Stimulated activated CD4-positive, alpha-beta T cell treated with anti-CD3 and anti-CD28 coated beads, Interleukin-1b, Interleukin-23, amount 100 ng/mL, for 4 hours (primary cell): Measurements from ENCODE around the gene OSTC.
A peak's percentile ranks its signal among the peaks of the same experiment; 100 is the strongest.

ENCODE experiments used
- DNase-seq, 2 donors: peaks; one replicate each; pipeline ENCODE4 v3.0.0-alpha.2; 2020; ENCODE audit warnings: low read depth in 2 of 2

The OSTC gene

GRCh38 chr4:108650212-108651013 is at the start of gene OSTC:
TSS of gene OSTC (plus strand) at chr4:108650599. CDS start at chr4:108650656, 57 bp downstream.
- peak; percentile 92 to 93 for DNase-seq

DNA sequence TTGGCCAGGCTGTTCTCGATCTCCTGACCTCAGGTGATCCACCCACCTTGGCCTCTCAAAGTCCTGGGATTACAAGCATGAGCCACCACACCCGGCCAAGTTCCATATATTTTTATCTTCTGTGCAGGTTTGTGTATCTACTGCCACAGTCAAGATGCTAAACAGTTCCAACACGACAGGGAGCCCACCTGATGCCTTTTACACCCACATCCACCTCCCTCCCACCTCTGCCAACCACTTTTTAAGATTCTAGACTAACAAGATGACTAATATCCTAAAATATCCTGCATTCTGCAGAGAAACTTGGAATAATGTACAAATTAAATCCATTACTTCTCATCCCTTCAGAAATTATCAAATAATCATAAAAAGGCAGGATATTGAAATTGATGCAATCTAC is 49.3 kb upstream of the OSTC start:
- DNase-seq = no peak

DNA sequence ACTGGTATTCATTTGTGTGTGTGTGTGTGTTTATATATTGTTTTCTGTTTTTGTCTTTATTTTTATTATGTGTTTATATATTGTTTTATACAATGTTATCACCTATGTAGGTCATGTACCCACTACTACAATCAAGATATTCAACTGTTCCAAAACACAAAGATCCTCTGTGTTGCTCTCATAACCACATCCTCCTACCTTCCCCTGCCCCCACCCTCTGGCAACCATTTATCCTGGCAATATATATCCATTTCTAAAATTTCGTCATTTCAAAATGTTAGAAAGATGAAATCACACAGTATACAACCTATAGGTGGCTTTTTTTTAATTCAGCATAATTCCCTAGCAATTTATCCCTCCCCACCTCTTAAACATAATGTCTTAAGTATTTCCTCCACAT is 48.9 kb upstream of the OSTC start:
- no peak for DNase-seq

DNA sequence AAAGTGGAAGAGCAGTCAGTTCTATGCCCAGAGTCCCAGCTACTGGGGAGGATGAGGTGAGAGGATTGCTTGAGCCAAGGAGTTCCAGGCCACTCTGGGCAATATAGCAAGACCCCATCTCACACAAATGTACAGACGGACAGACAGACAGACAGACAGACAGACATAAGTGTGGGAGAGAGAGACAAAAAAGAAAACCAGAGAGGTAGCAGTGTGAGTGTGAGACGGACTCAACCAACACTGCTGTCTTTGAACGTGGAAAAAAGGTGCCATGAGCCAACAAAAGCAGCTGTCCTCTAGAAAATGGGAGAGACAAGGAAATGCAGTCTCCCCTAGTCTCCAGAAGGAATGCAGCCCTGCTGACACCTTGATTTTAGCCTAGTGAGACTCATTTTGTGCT is 48.2 kb upstream of the OSTC start:
- no peak for DNase-seq

DNA sequence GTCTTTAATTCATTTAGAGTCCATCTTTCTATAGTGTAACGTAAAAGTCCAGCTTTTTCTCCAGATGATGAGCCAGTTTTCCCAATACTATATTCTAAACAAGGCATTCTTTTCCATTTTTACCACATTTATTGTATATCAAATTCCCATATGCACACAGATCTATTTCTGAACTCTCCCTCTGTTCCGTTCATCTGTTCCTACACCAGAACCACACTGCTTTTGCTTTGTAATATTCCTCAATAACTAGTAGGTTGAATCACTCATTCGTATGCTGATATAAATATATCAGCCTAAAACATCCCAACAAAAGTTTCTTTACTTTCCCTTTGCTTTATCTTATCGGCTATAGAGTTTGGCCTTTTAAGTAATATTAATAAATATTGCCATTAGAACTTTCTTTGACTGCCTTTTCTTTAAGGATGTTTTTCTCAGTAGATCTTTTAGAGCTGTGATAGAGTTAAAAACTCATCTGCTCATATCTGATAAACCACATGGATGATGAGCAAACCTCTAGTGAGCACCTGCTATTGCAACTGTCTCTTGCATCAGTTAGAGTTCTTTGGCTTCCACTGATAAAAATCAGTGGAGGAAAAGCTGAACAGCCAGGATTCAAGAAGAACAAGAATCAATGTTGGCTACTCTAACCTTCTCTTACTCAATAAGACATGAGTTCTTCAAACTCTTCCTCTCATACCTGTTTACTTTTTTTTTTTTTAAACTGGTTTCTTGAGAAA is 43.2 kb upstream of the OSTC start:
- no peak for DNase-seq

GRCh38 chr4:108611365-108611764 is 39.0 kb upstream of the OSTC start:
- DNase-seq = no peak

DNA sequence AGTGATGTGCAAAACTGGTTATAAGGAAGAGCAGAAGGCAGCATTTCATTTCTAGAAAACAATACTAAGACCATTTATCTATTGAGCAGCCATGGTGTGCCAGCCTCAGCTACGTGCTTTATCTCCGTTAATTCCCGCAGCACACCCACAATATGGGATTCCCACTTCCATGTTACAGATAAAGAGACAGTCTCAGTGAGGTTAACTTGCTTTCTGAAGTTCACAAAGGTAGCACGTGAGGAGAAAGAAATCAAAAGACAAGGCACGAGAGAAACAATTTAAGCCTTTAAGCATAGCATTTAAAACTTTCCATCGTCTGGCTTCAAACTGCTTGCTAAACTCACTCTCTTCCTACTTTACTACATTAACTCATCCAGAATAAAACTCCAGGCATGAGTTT is 38.0 kb upstream of the OSTC start:
- DNase-seq = no peak

DNA sequence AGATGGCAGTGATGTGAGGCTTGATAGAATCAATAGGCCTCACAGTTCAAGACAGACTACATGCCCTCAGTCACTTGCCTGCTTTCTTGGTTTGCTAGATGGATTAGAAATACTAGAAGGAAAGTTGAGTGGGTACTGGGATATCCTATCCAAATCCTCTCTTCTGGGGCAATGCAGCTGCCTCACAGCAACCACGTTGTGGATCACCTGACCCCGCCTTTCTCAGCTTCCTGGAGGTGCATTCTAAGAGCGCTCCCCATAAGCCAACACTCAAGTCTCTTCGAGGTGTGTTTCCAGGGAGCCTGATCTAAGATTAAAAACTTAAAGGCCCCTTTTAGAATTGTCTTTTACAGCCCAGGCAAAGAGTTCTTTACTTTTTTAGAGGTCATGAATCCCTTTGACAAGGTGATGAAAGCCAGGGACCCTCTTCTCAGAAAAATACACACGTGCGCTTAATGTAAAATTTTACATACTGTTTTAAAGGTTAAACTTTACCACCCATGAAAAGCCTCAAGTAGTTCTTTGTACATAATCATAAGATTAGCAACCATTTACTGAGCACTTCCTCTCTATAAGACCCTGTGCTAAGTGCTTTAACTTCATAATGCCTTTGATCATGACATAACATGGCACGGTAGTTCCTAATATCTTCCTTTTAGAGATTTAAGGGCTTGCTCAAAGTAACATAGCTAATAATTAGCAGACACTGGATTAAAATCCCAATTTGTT is 30.9 kb upstream of the OSTC start:
- DNase-seq = no peak

- DNase-seq = peak; percentile 92 to 97
These were observed 30.1 kb upstream of the OSTC start, which contains the start of gene RPL34 for GRCh38 chr4:108620101-108620932. TSS of gene RPL34 (plus strand) at chr4:108620576. CDS start at chr4:108621960, 1,384 bp downstream.

DNA sequence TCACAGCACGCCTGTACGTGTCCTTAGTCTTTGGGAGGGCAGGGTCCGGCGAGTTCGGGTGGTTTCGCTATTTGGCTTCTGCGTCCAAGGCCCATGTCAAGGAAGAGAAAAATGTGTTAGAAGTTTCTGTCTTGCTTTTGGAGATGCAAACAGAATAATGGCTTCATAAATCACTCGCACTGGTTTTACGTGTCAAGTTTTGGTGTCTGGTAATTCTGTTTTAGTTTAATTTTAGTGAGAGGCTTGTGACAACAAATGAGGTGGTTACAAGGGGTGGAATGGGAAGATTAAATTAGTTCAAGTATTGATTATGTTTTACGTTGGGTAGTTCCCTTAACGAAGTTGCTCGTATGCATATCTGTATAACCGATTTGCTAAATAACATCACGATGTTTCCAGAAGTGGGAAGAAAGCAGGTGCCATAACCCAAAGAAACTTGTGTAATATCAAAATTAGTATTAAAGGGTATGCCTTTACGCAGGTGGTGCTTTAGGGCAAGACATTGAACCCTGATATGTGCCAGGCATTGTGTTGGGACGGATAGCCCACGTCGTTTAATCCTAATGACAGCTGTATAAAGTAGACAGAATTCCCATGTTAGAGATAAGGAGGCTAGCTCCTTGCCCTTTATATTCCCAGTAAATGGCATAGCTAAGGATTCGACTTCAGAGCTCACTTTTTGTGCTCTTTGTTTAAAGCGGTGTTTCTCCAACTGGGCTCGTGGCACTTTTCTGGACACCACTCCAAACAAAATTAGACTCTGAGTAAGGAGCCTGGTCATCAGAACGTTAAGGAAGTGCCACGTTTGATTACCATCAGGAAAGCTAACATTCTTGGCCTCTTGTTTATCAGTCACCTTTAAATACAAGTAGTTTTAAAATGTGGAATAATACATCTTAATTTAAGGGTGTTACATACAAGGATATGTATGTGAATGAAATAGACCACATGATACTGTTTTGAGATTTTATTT is 29.2 kb upstream of the OSTC start:
- DNase-seq = no peak

DNA sequence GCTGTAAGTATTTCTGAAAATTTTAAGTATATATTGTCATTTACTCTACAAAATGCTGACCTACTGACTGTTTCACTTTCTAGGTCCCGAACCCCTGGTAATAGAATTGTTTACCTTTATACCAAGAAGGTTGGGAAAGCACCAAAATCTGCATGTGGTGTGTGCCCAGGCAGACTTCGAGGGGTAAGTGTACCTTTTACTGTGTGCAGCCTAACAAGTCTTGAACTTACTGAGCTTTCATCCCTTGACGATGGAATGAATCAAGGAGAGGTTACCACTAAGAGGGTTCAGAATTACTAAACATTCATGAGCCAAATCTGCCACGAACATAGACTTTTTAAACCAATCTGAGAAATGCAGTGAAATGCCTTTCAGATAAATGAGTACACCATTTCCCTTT is 28.4 kb upstream of the OSTC start:
- DNase-seq = no peak

DNA sequence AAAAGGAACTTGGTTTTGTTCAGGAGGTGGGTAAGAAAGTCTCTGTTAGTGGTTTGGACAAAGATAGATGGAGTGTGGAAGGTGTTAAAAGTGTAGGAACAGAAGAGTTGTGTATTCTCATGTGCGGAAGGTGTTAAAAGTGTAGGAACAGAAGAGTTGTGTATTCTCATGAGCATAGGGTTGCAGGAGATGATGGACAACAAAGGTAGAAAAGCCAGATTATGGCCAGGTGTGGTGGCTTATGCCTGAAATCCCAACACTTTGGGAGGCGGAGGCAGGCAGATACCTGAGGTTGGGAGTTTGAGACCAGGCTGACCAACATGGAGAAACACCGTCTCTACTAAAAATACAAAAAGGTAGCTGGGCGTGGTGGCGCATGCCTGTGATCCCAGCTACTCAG is 27.6 kb upstream of the OSTC start:
- no peak for DNase-seq

GRCh38 chr4:108624263-108625056 is 25.9 kb upstream of the OSTC start:
- no peak for DNase-seq

DNA sequence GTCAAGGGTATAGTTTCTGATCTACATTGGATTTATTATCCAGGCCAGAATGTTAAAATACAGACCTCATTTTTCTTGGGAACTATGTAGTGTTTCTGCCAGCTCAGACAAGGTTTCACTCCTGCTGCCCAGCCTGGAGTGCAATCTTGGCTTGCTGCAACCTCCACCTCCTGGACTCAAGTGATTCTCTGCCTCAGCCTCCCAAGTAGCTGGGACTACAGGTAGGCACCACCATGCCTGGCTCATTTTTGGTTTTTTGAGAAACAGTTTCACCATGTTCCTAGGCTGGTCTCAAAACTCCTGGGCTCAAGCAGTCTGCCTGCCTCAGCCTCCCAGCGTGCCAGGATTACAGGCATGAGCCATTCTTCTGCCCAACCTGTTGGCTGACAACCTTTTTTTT is 24.3 kb upstream of the OSTC start:
- DNase-seq = no peak

DNA sequence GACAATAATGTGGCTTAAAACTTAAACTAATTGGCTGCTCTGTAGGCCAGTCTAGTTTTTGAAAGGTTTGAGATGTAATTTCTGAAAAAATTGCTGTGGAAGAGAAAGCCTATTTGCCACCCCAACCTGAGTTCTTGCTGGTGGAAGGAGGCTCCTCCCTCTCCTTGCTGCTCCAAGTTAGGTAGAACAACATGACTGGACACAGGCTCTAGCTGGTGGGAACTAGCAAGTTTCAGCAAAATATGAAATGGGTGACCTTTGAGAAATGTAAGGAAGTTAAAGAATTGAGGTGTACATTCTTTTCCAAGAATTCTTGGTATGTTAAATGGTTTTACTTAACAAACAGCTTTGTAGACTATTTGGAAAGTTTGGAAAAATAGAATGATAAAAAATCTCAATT is 22.0 kb upstream of the OSTC start:
- no peak for DNase-seq

DNA sequence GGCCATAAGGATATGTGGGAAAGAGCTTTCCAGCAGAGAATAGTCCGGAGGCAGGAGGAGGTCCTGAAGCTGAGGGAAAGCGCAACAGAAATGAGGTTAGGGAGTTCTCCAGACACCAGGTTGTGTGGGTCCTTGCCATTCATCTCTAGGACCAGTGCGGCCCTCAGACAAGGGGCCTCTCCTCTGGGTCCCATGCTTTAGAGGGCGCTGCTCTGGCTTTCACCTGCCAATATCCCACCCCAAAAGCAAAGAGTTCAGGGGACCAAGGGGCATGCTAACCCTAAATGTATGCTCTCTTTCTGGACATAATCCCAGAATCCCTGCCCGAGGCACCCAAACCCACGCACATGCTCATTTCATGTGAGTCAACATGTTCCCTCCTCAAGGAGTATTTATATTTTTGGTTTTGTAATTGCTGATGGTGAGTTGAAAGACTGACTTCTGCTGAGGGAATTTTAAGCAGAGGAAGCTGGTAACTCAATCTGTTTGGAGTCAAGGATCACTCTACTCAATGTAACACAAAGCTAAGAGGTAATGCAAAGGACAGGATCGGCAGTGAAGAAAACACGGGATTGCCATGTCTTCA is 15.2 kb upstream of the OSTC start:
- no peak for DNase-seq

DNA sequence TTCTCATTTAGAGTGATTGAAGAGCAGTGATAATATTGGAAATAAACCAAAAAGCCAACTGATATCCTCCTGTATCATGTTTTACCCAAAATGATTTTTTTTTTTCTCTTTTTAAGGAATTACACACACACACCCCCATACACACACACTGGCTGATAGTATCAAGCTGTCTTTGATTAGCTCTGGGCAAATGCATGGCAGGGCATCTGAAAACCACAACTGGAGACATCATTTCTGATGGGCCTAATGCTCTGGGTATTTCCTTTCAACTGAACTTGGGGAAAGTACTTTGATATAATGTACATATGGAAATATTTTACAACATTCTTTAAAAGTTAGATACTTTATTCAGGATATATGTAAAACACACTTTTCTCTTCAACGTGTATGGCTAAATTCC is 14.2 kb upstream of the OSTC start:
- DNase-seq = no peak

- DNase-seq = no peak
These were observed 12.5 kb upstream of the OSTC start for GRCh38 chr4:108637856-108638255.

DNA sequence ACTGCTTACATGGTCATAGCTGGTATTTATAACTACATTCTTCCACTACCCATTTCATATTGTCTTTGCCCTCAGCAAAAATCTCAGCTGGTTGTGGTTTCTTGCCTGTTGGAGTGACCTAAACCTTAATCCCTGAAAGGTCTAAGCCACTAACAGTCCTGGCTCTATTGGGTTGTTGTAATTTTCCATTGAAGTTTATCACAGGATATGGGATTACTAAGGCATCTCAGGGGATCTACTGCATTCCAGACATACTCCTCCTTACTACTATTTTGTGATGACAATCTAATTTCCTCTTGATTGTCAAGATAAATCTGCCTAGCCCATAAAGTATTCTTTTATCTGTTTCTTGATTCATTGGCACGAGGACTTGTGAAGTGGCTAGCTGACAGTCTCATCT is 6.2 kb upstream of the OSTC start:
- no peak for DNase-seq
